ENCODE results near the gene MMP14.
"Not testable (repeated sequence)": the region's sequence is repeated elsewhere in the genome, so short reads cannot be mapped to it uniquely, and the experiment has no call there.

Gene MMP14

DNA sequence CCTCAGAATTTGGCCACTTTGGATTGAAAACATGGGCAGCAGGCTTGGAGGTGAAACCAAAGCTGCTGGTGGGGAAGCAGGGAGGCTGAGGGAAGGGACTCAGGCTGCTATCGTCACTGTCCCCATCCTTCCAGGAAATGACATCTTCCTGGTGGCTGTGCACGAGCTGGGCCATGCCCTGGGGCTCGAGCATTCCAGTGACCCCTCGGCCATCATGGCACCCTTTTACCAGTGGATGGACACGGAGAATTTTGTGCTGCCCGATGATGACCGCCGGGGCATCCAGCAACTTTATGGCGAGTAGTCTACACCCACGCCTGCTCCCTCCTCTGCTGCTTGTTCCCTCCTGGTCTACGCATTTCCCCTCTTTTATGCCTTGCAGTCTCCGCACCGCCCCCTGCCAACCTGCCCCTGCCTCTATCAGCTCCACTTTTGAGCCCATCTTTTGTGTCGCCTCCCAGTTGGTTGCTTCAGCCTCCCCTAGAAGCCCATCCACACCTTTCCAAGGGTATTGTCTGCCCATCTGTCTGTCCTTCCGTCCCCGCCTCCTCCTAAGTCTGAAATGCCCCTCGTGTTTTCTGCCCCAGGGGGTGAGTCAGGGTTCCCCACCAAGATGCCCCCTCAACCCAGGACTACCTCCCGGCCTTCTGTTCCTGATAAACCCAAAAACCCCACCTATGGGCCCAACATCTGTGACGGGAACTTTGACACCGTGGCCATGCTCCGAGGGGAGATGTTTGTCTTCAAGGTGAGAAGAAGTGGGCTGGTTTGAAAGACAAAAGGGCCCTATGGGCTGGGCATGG is 6.9 kb downstream of the MMP14 start:
- Mint-ChIP-seq H3K27ac (no peak overlapping the region), H3K9me3 (no peaks in the 10 kb centered on the region), H3K27me3 (peaks cover 42% of the 10 kb centered on the region), H3K4me1 (ENCODE audit: low read depth) (peaks cover 6% of the 10 kb centered on the region), H3K36me3 (ENCODE audit: low read depth) (no peaks in the 10 kb centered on the region), H3K4me3 (no peak overlapping the region)
- DNase-seq: no peak

GRCh38 chr14:22844221-22845102 is 8.1 kb downstream of the MMP14 start:
- DNase-seq: no peak

GRCh38 chr14:22845103-22845394 is 8.7 kb downstream of the MMP14 start:
- DNase-seq: no peak
- Mint-ChIP-seq H3K4me3 (no peak overlapping the region), H3K9me3 (no peaks in the 10 kb centered on the region), H3K36me3 (ENCODE audit: low read depth) (no peaks in the 10 kb centered on the region), H3K4me1 (ENCODE audit: low read depth) (peaks cover 4% of the 10 kb centered on the region), H3K27ac (no peak overlapping the region), H3K27me3 (peaks cover 39% of the 10 kb centered on the region)

More at GRCh38 chr14:22844221-22845102, 8.1 kb downstream of the MMP14 start:
- Mint-ChIP-seq H3K9me3 (no peaks in the 10 kb centered on the region), H3K27me3 (peaks cover 42% of the 10 kb centered on the region), H3K4me1 (ENCODE audit: low read depth) (peaks cover 4% of the 10 kb centered on the region), H3K4me3 (no peak overlapping the region), H3K27ac (no peak overlapping the region), H3K36me3 (ENCODE audit: low read depth) (no peaks in the 10 kb centered on the region)

DNA sequence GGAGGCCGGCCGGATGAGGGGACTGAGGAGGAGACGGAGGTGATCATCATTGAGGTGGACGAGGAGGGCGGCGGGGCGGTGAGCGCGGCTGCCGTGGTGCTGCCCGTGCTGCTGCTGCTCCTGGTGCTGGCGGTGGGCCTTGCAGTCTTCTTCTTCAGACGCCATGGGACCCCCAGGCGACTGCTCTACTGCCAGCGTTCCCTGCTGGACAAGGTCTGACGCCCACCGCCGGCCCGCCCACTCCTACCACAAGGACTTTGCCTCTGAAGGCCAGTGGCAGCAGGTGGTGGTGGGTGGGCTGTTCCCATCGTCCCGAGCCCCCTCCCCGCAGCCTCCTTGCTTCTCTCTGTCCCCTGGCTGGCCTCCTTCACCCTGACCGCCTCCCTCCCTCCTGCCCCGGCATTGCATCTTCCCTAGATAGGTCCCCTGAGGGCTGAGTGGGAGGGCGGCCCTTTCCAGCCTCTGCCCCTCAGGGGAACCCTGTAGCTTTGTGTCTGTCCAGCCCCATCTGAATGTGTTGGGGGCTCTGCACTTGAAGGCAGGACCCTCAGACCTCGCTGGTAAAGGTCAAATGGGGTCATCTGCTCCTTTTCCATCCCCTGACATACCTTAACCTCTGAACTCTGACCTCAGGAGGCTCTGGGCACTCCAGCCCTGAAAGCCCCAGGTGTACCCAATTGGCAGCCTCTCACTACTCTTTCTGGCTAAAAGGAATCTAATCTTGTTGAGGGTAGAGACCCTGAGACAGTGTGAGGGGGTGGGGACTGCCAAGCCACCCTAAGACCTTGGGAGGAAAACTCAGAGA is 9.6 kb downstream of the MMP14 start:
- Mint-ChIP-seq H3K4me1 (ENCODE audit: low read depth) (peaks cover 4% of the 10 kb centered on the region), H3K4me3 (no peak overlapping the region), H3K27me3 (peaks cover 37% of the 10 kb centered on the region), H3K9me3 (no peaks in the 10 kb centered on the region), H3K27ac (no peak overlapping the region), H3K36me3 (ENCODE audit: low read depth) (no peaks in the 10 kb centered on the region)
- DNase-seq: no peak

DNA sequence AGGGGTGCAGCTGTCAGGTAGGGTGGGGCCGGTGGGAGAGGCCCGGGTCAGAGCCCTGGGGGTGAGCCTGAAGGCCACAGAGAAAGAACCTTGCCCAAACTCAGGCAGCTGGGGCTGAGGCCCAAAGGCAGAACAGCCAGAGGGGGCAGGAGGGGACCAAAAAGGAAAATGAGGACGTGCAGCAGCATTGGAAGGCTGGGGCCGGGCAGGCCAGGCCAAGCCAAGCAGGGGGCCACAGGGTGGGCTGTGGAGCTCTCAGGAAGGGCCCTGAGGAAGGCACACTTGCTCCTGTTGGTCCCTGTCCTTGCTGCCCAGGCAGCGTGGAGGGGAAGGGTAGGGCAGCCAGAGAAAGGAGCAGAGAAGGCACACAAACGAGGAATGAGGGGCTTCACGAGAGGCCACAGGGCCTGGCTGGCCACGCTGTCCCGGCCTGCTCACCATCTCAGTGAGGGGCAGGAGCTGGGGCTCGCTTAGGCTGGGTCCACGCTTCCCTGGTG is 10.5 kb downstream of the MMP14 start:
- Mint-ChIP-seq H3K4me3 (no peak overlapping the region), H3K27me3 (peaks cover 37% of the 10 kb centered on the region), H3K9me3 (no peaks in the 10 kb centered on the region), H3K27ac (no peak overlapping the region), H3K36me3 (ENCODE audit: low read depth) (no peaks in the 10 kb centered on the region), H3K4me1 (ENCODE audit: low read depth) (peaks cover 11% of the 10 kb centered on the region)
- DNase-seq: no peak

DNA sequence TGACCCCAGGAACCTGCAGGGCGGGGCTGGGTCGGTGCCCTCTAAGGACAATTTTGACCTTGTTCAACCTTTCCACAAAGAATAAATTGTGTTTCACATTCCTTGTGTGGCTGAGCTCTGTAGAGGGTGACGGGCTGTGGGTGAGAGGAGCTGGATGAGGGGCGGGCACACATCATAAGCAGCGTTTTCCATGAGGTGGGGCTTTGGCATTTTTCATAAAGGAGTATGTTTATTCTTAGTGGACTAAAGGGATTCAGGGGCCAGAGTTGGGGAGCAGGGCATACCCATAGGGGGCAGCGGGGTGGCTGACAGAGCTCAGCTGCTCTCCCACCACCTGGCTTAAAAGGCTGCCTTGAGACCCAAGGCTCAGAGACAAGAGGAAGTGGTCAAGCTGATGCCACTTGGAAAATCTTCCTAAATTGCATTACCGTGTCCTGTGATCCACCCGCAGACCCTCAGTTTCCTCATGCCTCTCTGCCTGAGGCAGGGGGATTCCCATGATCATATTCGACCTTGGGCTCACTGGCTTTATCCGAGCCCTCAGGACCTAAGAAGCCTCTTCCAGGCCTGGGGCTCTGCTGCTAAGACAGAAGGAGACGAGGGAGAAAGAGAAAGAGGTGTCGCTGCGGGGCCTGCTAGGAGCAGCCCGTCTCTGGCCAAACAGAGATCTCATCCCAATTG is 11.4 kb downstream of the MMP14 start:
- Mint-ChIP-seq H3K27ac (no peak overlapping the region), H3K27me3 (peaks cover 37% of the 10 kb centered on the region), H3K36me3 (ENCODE audit: low read depth) (no peaks in the 10 kb centered on the region), H3K4me1 (ENCODE audit: low read depth) (peaks cover 12% of the 10 kb centered on the region), H3K4me3 (no peak overlapping the region), H3K9me3 (no peaks in the 10 kb centered on the region)
- DNase-seq: no peak

- no peak for DNase-seq
- H3K27ac Mint-ChIP-seq: peak overlapping the region; percentile 52
- H3K4me3 Mint-ChIP-seq: no peak overlapping the region
- H3K4me1 Mint-ChIP-seq (ENCODE audit: low read depth): peaks cover 19% of the 10 kb centered on the region
- H3K36me3 Mint-ChIP-seq (ENCODE audit: low read depth): no peaks in the 10 kb centered on the region
- peaks cover 34% of the 10 kb centered on the region for H3K27me3 Mint-ChIP-seq
- no peaks in the 10 kb centered on the region for H3K9me3 Mint-ChIP-seq
Measured at GRCh38 chr14:22848351-22849164, 12.2 kb downstream of the MMP14 start.

GRCh38 chr14:22849212-22849819 is 12.9 kb downstream of the MMP14 start:
- Mint-ChIP-seq H3K27ac (no peak overlapping the region), H3K9me3 (no peaks in the 10 kb centered on the region), H3K27me3 (peaks cover 29% of the 10 kb centered on the region), H3K36me3 (ENCODE audit: low read depth) (no peaks in the 10 kb centered on the region), H3K4me3 (no peak overlapping the region), H3K4me1 (ENCODE audit: low read depth) (peaks cover 21% of the 10 kb centered on the region)
- no peak for DNase-seq

- Mint-ChIP-seq H3K4me3 (no peak overlapping the region), H3K9me3 (no peaks in the 10 kb centered on the region), H3K27ac (peak overlapping the region; percentile 50), H3K27me3 (peaks cover 17% of the 10 kb centered on the region), H3K36me3 (ENCODE audit: low read depth) (no peaks in the 10 kb centered on the region), H3K4me1 (ENCODE audit: low read depth) (peaks cover 28% of the 10 kb centered on the region)
- no peak for DNase-seq
Measured at GRCh38 chr14:22850944-22851764, 14.8 kb downstream of the MMP14 start.

GRCh38 chr14:22852178-22852577 is 15.8 kb downstream of the MMP14 start:
- not testable (repeated sequence) for DNase-seq

DNA sequence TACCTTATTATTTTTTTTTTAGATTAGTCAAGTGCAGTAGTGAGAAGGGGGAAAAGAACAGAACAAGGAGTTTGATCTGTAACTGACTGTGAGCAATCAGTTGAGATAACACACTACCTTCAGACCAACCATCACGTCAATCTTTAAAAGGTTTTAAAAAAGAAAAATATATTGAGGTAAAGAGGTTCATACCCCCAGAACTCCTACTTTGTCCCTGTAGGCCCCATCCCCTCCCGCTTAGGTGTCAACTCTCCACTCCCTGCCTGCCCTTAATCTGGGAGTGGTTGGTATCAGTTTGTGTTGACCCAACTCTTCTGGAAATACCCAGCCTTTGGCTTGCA is 16.2 kb downstream of the MMP14 start:
- Mint-ChIP-seq H3K36me3 (ENCODE audit: low read depth) (no peaks in the 10 kb centered on the region), H3K4me1 (ENCODE audit: low read depth) (peaks cover 31% of the 10 kb centered on the region), H3K27ac (no peak overlapping the region), H3K9me3 (no peaks in the 10 kb centered on the region), H3K4me3 (no peak overlapping the region), H3K27me3 (peaks cover 16% of the 10 kb centered on the region)
- DNase-seq: no peak

More at GRCh38 chr14:22852178-22852577, 15.8 kb downstream of the MMP14 start:
- not testable (repeated sequence) for H3K9me3 Mint-ChIP-seq; H3K36me3 Mint-ChIP-seq (ENCODE audit: low read depth); H3K27ac Mint-ChIP-seq; H3K4me3 Mint-ChIP-seq
- H3K27me3 Mint-ChIP-seq: peaks cover 13% of the 10 kb centered on the region
- H3K4me1 Mint-ChIP-seq (ENCODE audit: low read depth): peaks cover 28% of the 10 kb centered on the region

- Mint-ChIP-seq H3K27me3 (peaks cover 14% of the 10 kb centered on the region), H3K27ac (peak overlapping the region; percentile 73), H3K4me3 (peak overlapping the region; percentile 71), H3K36me3 (ENCODE audit: low read depth) (no peaks in the 10 kb centered on the region), H3K9me3 (no peaks in the 10 kb centered on the region), H3K4me1 (ENCODE audit: low read depth) (peaks cover 30% of the 10 kb centered on the region)
- peak; percentile 97 for DNase-seq
Measured at GRCh38 chr14:22852940-22853767, 16.8 kb downstream of the MMP14 start.

Measured in activated T-cell treated with anti-CD3 and anti-CD28 coated beads, Interleukin-2, amount 50 U/mL, for 24 hours (primary cell).